NCI-H526 treated with DMSO at 0.1 percent for 48 hours (cell line): Measurements from ENCODE around the gene CDX2.

Source experiments
- DNase-seq: peaks from one replicate; lab custom pipeline; 2025; lab: John Stamatoyannopoulos, UW

CDX2 gene

DNA sequence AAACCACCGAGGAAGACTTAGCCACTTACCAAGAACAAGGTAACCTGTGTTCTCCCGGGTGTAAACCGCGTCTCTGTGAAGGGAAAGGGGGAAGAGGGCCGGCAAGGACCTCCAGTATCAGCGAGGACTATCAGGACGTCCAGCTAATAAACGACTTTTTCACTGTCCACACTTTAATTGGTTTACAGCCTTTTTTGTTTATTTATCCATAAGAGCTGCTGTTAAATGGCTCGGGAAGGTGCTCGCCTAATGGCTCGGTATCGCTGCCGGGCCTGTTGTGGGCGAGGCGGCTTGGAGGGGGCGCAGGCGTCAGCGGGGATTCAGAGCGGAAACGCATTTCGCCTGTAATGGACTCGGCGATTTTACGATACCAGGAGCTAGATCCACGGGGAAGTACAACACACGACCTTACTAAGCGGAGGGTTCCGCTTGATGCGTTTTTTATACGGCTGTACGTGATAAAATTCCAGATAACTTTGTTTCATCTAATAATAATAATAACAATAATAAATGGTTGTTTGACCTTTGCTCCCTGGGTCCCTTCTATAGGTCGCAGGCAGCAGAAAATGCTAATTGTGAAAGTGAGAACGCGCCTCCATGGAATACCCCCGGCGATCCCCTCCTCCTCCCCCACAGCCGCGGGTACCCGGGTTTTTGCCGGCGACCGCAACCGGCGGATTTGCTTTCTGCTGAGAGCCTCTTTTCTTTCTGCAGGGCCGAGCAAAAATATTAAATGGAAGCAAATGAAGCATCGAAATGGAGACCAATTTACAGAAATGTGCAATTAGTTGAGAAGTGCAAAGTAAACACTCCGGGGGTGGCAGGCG is 51.8 kb downstream of the CDX2 start:
- peak; percentile 79 for DNase-seq

- DNase-seq: no peak
These were observed 53.6 kb downstream of the CDX2 start for GRCh38 chr13:27915301-27916207.

DNA sequence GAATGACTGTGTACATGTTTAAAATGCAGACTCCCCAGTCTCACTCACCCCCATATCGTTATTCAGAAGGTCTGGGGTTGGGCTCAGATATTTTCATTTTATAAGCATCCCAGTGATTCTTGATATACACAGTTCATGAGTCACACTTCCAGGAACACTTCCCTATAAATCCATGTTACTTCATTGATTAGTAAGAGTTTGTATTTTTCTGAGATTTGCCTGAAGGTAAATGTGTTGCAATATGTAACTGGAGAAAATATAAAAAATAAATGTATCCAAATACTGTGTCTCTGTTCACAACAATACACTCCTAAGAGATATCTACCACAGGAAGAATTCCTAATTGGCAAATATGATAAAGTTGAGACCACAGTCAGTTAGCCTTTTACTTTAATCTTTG is 56.0 kb downstream of the CDX2 start:
- no peak for DNase-seq

DNA sequence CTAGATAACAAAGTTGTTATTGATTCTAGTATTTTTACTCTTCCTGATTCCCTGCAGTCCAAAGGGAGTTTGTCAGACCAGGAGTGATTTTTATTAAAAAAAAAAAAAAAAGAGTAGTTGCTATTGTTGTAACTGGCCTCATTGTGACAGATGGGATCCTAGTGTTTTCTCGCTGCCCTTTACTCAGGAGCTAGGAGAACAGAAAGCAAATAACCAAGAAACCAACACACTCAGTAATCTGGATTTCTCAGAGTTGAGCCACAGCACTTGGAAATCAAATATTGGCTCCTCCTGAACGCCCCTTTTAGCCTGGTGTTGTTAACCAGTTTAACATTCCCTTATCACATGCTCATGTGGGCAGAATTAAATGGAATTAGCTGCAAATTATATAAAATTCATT is 57.6 kb downstream of the CDX2 start:
- DNase-seq: no peak
